Mucosa of descending colon (tissue), 3 donors: ENCODE data around the gene CDC5L. TPM values are rescaled to one million over a fixed set of nuclear protein-coding genes. Genes with fewer than 3 reads are reported as not detected.

ENCODE experiments used
- ATAC-seq: fragments of 200-7000 bp; cut with Tn5 transposase; one replicate; pipeline ENCODE4 v1.9.1; 2020; ENCODE audit warnings: mild to moderate bottlenecking, moderate library complexity
- DNase-seq, 3 donors: peaks; one replicate each; pipeline ENCODE4 v3.0.0-alpha.2; 2020
- H3K36me3 ChIP-seq: fragments of 200-600 bp; one replicate; pipeline ENCODE4 v1.8.0; 2021; ENCODE audit warnings: low read depth, mild to moderate bottlenecking
- H3K4me1 ChIP-seq: fragments of 200-600 bp; one replicate; pipeline ENCODE4 v1.8.0; 2021; ENCODE audit warnings: low read depth, mild to moderate bottlenecking
- H3K4me3 ChIP-seq: fragments of 200-600 bp; one replicate; pipeline ENCODE4 v1.8.0; 2021; ENCODE audit warnings: mild to moderate bottlenecking
- H3K9me3 ChIP-seq: fragments of 200-600 bp; one replicate; pipeline ENCODE4 v1.8.0; 2021; ENCODE audit warnings: mild to moderate bottlenecking
- CTCF ChIP-seq: fragments of 200-600 bp; IDR thresholded peaks from one replicate; pipeline ENCODE4 v1.8.0; 2022; ENCODE audit warnings: antibody characterized with exemption, mild to moderate bottlenecking
- intact Hi-C, 2 donors: fragments of 100-400 bp; cut with DNase I in 1 of 2; cut with micrococcal nuclease in 1 of 2; formaldehyde crosslinking; loops; one replicate each; pipeline versions ENCODE4 v1.11.0 to v1.11.1; 2022; cut with DNase I, micrococcal nuclease
- total RNA-seq, 3 donors: library from RNA; stranded (reverse); fragmentation: NEBNext Ultra II Directional in 2 of 3; extraction: Animal tissue kit (Norgen Biotek cat#: 25700) in 2 of 3; gene quantifications; one replicate each; pipeline versions ENCODE4 v1.2.1 to v1.2.4, GENCODE V29; 2021 to 2023
- donor health status: DM: no; HTN: no; CAD: no; lungs with moderate emphysema.
- donor health status: DM: no; HTN: no; CAD: no.
- donor health status: DM: no; HTN: yes; CAD: no.

Gene CDC5L
- total RNA-seq, 3 donors from 2014 or later = 16.9 to 20.7 (median 17.8) TPM

- H3K9me3 ChIP-seq = no peaks in the 10 kb centered on the region
- no peaks in the 10 kb centered on the region for H3K36me3 ChIP-seq
- H3K4me3 ChIP-seq = no peak overlapping the region
- ATAC-seq = peak; percentile 86
- H3K4me1 ChIP-seq = peaks cover 8% of the 10 kb centered on the region
- peak in 2 of 3 donors; percentile 47 to 49 for DNase-seq
- peak; percentile 72 for TF ChIP-seq CTCF
- intact Hi-C loops = no loop called here
Observed at GRCh38 chr6:44456070-44456965, 68.8 kb downstream of the CDC5L start.

- ATAC-seq (no peak), DNase-seq (no peak)
- Histone ChIP-seq H3K4me3 (no peak overlapping the region), H3K36me3 (no peaks in the 10 kb centered on the region), H3K9me3 (no peaks in the 10 kb centered on the region), H3K4me1 (peaks cover 8% of the 10 kb centered on the region)
- no peak for TF ChIP-seq CTCF
- intact Hi-C loops = no loop called here
Observed at GRCh38 chr6:44456966-44457292, 69.4 kb downstream of the CDC5L start.

GRCh38 chr6:44457596-44457995, 70.1 kb downstream of the CDC5L start:
- intact Hi-C loops = no loop called here
- no peak for ATAC-seq
- DNase-seq = no peak

GRCh38 chr6:44458551-44458950, 71.0 kb downstream of the CDC5L start:
- intact Hi-C loops = no loop called here
- TF ChIP-seq CTCF = no peak
- no peaks in the 10 kb centered on the region for H3K9me3 ChIP-seq
- H3K4me1 ChIP-seq = peaks cover 8% of the 10 kb centered on the region
- H3K4me3 ChIP-seq = no peak overlapping the region
- no peaks in the 10 kb centered on the region for H3K36me3 ChIP-seq
- DNase-seq (no peak), ATAC-seq (no peak)

More at GRCh38 chr6:44457596-44457995, 70.1 kb downstream of the CDC5L start:
- Histone ChIP-seq H3K36me3 (no peaks in the 10 kb centered on the region), H3K4me3 (no peak overlapping the region), H3K4me1 (peaks cover 8% of the 10 kb centered on the region), H3K9me3 (no peaks in the 10 kb centered on the region)
- no peak for TF ChIP-seq CTCF

GRCh38 chr6:44462335-44462734, 74.8 kb downstream of the CDC5L start:
- H3K4me1 ChIP-seq = no peaks in the 10 kb centered on the region
- TF ChIP-seq CTCF = no peak
- ATAC-seq = no peak
- no peaks in the 10 kb centered on the region for H3K36me3 ChIP-seq
- intact Hi-C loops = no loop called here
- no peak overlapping the region for H3K4me3 ChIP-seq
- no peaks in the 10 kb centered on the region for H3K9me3 ChIP-seq
- no peak for DNase-seq
